ENCODE measurements around the gene ARHGAP18.

DNA sequence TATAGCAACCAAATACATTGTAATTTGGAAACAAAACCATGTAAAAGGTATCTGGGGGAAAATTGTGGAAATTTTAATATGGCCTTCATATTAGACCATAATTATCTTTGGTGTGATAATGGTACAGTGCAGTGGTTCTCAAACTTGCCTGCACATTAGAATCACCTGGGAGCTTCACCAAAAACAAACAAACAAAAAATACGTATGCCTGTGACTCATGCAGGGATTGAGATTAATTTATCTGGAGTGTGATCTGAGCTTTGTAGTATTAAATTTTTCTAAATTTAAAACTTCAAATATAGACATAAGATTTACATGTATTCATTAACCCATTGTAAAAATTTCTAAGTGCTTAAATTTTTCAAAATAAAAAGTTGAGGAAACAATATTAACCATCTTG, 31.5 kb downstream of the ARHGAP18 start:
- TF ChIP-seq POLR2A (IDR thresholded peaks at IDR 0.05; ENCODE audit: low read length) (no peak), GATA1 (IDR thresholded peaks at IDR 0.05; ENCODE audit: low read depth, low read length) (no peak)
